ENCODE results near the gene GALNT18. TPM values are rescaled to one million over a fixed set of nuclear protein-coding genes. Genes with fewer than 3 reads are reported as not detected.

GALNT18 gene
- total RNA-seq, 1 donor from 2014 or later: 38.4 TPM

- Mint-ChIP-seq H3K9me3 (ENCODE audit: low read depth) (no peaks in the 10 kb centered on the region), H3K27me3 (ENCODE audit: low read depth) (no peaks in the 10 kb centered on the region), H3K4me3 (ENCODE audit: unreplicated experiment) (no peak overlapping the region), H3K27ac (ENCODE audit: unreplicated experiment) (no peak overlapping the region), H3K4me1 (ENCODE audit: low read depth) (peaks cover 22% of the 10 kb centered on the region), H3K36me3 (ENCODE audit: low read depth) (no peaks in the 10 kb centered on the region)
- DNase-seq (ENCODE audit: low spot score): no peak
- TF ChIP-seq CTCF (IDR thresholded peaks at IDR 0.05): no peak
These were observed 122.5 kb downstream of the GALNT18 start for GRCh38 chr11:11499300-11499699.

GRCh38 chr11:11498195-11498594 is 123.6 kb downstream of the GALNT18 start:
- H3K27me3 Mint-ChIP-seq (ENCODE audit: low read depth): no peaks in the 10 kb centered on the region
- no peak overlapping the region for H3K4me3 Mint-ChIP-seq (ENCODE audit: unreplicated experiment)
- peaks cover 22% of the 10 kb centered on the region for H3K4me1 Mint-ChIP-seq (ENCODE audit: low read depth)
- DNase-seq (ENCODE audit: low spot score): no peak
- no peaks in the 10 kb centered on the region for H3K36me3 Mint-ChIP-seq (ENCODE audit: low read depth)
- no peaks in the 10 kb centered on the region for H3K9me3 Mint-ChIP-seq (ENCODE audit: low read depth)
- H3K27ac Mint-ChIP-seq (ENCODE audit: unreplicated experiment): no peak overlapping the region
- TF ChIP-seq CTCF (IDR thresholded peaks at IDR 0.05): no peak

GRCh38 chr11:11496879-11497278 is 124.9 kb downstream of the GALNT18 start:
- H3K27me3 Mint-ChIP-seq (ENCODE audit: low read depth): no peaks in the 10 kb centered on the region
- no peaks in the 10 kb centered on the region for H3K9me3 Mint-ChIP-seq (ENCODE audit: low read depth)
- DNase-seq (ENCODE audit: low spot score): no peak
- peaks cover 2% of the 10 kb centered on the region for H3K36me3 Mint-ChIP-seq (ENCODE audit: low read depth)
- peaks cover 12% of the 10 kb centered on the region for H3K4me1 Mint-ChIP-seq (ENCODE audit: low read depth)
- no peak overlapping the region for H3K4me3 Mint-ChIP-seq (ENCODE audit: unreplicated experiment)
- no peak overlapping the region for H3K27ac Mint-ChIP-seq (ENCODE audit: unreplicated experiment)
- TF ChIP-seq CTCF (IDR thresholded peaks at IDR 0.05): no peak

- no peaks in the 10 kb centered on the region for H3K4me1 Mint-ChIP-seq (ENCODE audit: low read depth)
- no peak overlapping the region for H3K4me3 Mint-ChIP-seq (ENCODE audit: unreplicated experiment)
- no peaks in the 10 kb centered on the region for H3K9me3 Mint-ChIP-seq (ENCODE audit: low read depth)
- no peak for TF ChIP-seq CTCF (IDR thresholded peaks at IDR 0.05)
- H3K36me3 Mint-ChIP-seq (ENCODE audit: low read depth): peaks cover 3% of the 10 kb centered on the region
- no peak for DNase-seq (ENCODE audit: low spot score)
- H3K27ac Mint-ChIP-seq (ENCODE audit: unreplicated experiment): no peak overlapping the region
- no peaks in the 10 kb centered on the region for H3K27me3 Mint-ChIP-seq (ENCODE audit: low read depth)
These were observed 127.5 kb downstream of the GALNT18 start for GRCh38 chr11:11494348-11494747.

- Mint-ChIP-seq H3K9me3 (ENCODE audit: low read depth) (no peaks in the 10 kb centered on the region), H3K27me3 (ENCODE audit: low read depth) (no peaks in the 10 kb centered on the region), H3K4me1 (ENCODE audit: low read depth) (no peaks in the 10 kb centered on the region), H3K36me3 (ENCODE audit: low read depth) (peaks cover 3% of the 10 kb centered on the region), H3K27ac (ENCODE audit: unreplicated experiment) (no peak overlapping the region), H3K4me3 (ENCODE audit: unreplicated experiment) (no peak overlapping the region)
- TF ChIP-seq CTCF (IDR thresholded peaks at IDR 0.05): no peak
- DNase-seq (ENCODE audit: low spot score): no peak
These were observed 128.1 kb downstream of the GALNT18 start for GRCh38 chr11:11493698-11494097.
